IPS-15b (cell line): ENCODE data around the gene ALS2CL.

Experiments
- H3K27me3 ChIP-seq: one replicate; pipeline ENCODE4 v1.6.1; 2013; ENCODE audit warnings: low read length; ENCODE audit not compliant: control insufficient read depth, insufficient read depth
- H3K36me3 ChIP-seq: one replicate; pipeline ENCODE4 v1.6.1; 2013; ENCODE audit warnings: low read length; ENCODE audit not compliant: control insufficient read depth, insufficient read depth
- H3K4me1 ChIP-seq: one replicate; pipeline ENCODE4 v1.6.1; 2013; ENCODE audit warnings: mild to moderate bottlenecking, low read length; ENCODE audit not compliant: control insufficient read depth, insufficient read depth
- H3K4me3 ChIP-seq: one replicate; pipeline ENCODE4 v1.5.1; 2013; ENCODE audit warnings: low read depth, low read length
- H3K9ac ChIP-seq: one replicate; pipeline ENCODE4 v1.6.1; 2013; ENCODE audit warnings: low read depth, mild to moderate bottlenecking, low read length
- H3K9me3 ChIP-seq: one replicate; pipeline ENCODE4 v1.6.1; 2013; ENCODE audit warnings: mild to moderate bottlenecking, low read length; ENCODE audit not compliant: control insufficient read depth, insufficient read depth

Gene ALS2CL

DNA sequence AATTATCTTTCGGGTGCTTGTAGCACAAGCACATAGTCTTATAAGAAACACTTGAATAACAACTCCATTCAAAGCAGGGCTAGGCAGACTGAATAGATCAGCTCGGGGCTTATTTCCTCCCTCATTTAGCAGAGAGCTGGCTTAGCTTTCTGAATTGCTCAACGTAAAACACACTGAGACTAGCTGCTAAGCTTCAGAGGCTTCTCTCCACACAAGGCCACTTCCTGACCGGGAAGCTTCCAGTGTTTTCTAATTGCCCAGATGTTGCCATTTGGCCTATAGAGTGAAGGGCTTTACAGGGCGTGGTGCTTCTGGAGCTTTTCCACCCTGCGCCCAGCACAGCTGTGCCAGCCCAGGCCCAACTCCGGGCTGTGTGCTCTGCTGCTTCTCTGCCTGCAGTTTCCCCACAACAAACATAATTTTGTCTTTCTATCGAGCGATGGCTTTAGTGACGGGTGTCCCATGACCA, 64.5 kb downstream of the ALS2CL start:
- no peaks in the 10 kb centered on the region for H3K27me3 ChIP-seq
- peaks cover 11% of the 10 kb centered on the region for H3K4me1 ChIP-seq
- H3K9me3 ChIP-seq: no peaks in the 10 kb centered on the region
- peak overlapping the region; percentile 48 for H3K4me3 ChIP-seq
- no peak overlapping the region for H3K9ac ChIP-seq
- H3K36me3 ChIP-seq: no peaks in the 10 kb centered on the region

DNA sequence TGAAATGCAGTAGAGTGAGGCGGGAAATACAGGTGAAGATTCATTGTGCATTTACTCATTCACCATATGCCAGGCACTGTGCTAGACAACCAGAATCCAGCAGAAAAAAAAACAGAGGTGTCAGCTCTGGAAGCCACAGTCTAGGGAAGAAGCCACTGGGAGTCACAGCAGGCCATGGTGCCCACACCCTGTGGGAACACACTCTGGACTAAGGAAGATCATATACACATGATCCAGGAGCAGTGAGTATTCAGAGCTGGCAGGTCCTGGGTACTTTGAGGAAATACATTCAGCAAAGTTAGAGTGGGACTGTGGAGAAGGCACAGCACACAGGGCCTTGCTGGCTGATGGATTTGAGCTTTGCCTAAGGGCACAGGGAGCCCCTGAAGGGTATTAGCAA, 66.4 kb downstream of the ALS2CL start:
- Histone ChIP-seq H3K27me3 (no peaks in the 10 kb centered on the region), H3K36me3 (no peaks in the 10 kb centered on the region), H3K4me3 (no peak overlapping the region), H3K4me1 (peaks cover 11% of the 10 kb centered on the region), H3K9ac (no peak overlapping the region), H3K9me3 (no peaks in the 10 kb centered on the region)

DNA sequence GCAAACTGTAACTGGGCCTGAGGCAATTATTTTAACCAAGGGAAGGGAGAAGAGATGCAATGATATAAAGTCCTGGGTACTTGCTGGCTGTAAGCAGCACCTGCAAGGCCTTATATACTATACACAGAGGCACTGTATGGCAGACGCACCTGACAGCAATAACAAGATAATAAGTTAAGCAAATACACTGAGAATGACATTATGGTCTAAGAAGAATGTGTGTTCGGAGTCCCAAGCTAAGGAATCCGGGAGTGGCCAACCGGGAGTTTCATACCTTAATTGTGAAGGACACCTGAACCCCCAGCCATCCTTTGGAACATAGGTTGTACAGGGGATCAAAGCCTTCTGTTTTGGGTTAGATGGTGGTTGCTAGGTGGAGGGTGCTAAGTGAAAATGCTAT, 67.4 kb downstream of the ALS2CL start:
- Histone ChIP-seq H3K9me3 (no peaks in the 10 kb centered on the region), H3K9ac (no peak overlapping the region), H3K27me3 (no peaks in the 10 kb centered on the region), H3K4me3 (no peak overlapping the region), H3K4me1 (peaks cover 11% of the 10 kb centered on the region), H3K36me3 (no peaks in the 10 kb centered on the region)

DNA sequence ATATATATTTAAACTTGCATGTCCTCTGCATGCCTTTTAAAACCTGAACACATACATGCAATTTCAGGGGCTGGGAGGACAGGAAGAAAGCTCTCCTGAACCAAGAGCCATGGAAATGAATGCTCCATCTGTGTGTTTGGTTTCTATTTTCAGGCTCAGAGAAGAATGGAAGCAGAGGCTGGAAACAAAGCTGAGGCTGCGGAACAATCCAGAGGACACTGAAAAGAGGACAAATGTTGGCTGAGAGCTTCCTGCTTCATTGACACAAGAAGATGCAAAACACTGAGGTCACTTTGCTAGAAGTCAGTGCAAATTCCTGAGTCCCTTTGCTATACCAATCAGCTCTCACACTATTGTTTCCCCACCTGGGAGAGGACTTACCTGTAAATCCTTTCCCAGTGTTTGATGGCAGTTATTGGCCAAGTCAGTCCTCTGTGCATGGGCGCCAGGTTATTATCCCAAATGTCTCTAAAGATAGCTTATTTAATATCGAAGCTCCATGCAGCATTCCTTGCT, 68.4 kb downstream of the ALS2CL start:
- Histone ChIP-seq H3K4me3 (no peak overlapping the region), H3K36me3 (no peaks in the 10 kb centered on the region), H3K9me3 (no peaks in the 10 kb centered on the region), H3K9ac (no peak overlapping the region), H3K4me1 (peaks cover 13% of the 10 kb centered on the region), H3K27me3 (no peaks in the 10 kb centered on the region)

DNA sequence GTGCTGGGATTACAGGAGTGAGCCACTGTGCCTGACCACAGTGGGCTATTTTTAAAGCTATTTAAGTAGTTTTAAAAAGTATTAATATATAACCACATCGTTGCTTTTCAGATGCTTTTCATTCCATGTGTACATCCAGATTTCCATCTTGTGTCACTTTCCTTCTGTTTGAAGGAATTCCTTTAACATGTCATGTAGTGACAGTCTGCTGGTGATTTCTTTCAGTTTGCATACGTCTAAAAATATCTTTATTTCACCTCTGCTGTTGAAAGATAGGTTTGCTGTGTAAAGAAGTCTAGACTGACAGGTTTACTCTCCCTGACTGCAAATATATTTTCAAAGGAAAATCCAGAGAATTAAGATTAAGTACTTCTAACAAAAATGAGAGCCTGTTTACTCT, 68.9 kb downstream of the ALS2CL start:
- H3K36me3 ChIP-seq: no peaks in the 10 kb centered on the region

DNA sequence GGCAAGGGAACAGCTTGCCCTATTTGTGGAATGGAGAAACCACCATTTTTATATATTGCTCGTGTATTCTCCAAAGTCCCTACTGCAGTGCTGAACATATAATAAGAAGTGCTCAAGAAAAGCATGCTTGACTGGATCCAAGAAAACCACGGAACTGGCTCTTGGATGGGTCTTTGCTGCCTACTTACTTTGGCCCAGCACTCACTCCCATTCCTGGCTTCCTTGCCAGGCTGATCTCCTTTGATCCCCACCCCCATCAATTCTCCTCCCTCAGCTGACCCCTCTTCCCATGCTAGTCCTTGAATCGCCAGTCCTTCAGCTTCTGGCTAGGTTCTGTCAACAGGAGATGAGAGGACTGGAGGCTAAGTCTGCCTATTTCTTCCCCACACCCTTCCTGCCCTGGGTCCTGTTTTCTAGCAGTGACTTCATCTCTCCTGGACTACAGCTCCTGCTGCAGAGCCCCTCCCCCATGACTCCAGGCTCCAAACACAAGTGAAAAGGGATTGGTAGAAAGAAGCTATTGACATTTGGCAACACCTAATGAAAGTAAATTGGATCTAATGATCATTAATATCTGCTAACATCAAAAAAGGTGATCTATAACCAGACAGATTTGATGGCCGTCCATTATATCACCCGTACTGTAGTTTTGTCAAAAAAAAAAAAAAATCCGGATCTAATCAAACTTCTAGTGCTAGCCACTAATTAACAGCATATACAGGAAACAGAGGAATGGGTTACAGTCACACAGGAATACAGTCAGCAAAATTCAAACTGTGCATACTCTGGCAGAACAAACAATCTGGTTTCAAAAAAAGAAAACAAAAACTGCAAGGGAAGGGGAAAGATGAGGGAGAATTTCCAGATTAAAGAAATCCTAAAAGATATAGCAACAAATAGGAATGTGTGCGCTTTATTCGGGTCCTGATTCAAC, 73.4 kb downstream of the ALS2CL start:
- H3K9me3 ChIP-seq: no peaks in the 10 kb centered on the region
- H3K4me1 ChIP-seq: peaks cover 6% of the 10 kb centered on the region
- H3K4me3 ChIP-seq: no peak overlapping the region
- H3K27me3 ChIP-seq: no peaks in the 10 kb centered on the region
- no peaks in the 10 kb centered on the region for H3K36me3 ChIP-seq
- H3K9ac ChIP-seq: no peak overlapping the region

More for the DNA sequence above, 68.9 kb downstream of the ALS2CL start:
- Histone ChIP-seq H3K9me3 (no peaks in the 10 kb centered on the region), H3K4me1 (peaks cover 17% of the 10 kb centered on the region), H3K27me3 (no peaks in the 10 kb centered on the region), H3K9ac (no peak overlapping the region), H3K4me3 (no peak overlapping the region)
